Upper lobe of right lung (tissue), 1 donor: Measurements from ENCODE around the gene SNRPB2. TPM values are rescaled to one million over a fixed set of nuclear protein-coding genes. Genes with fewer than 3 reads are reported as not detected.

Experiments used
- ATAC-seq: fragments of 200-7000 bp; cut with Tn5 transposase; one replicate; pipeline ENCODE4 v1.9.1; 2020; ENCODE audit warnings: mild to moderate bottlenecking, moderate library complexity
- DNase-seq: peaks from one replicate; pipeline ENCODE4 v3.0.0-alpha.2; 2020
- H3K27ac ChIP-seq: fragments of 200-600 bp; one replicate; pipeline ENCODE4 v1.8.0; 2022
- H3K27me3 ChIP-seq: fragments of 200-600 bp; one replicate; pipeline ENCODE4 v1.8.0; 2022; ENCODE audit warnings: mild to moderate bottlenecking
- H3K36me3 ChIP-seq: fragments of 200-600 bp; one replicate; pipeline ENCODE4 v1.8.0; 2022
- H3K4me1 ChIP-seq: fragments of 200-600 bp; one replicate; pipeline ENCODE4 v1.8.0; 2022
- H3K4me3 ChIP-seq: fragments of 200-600 bp; one replicate; pipeline ENCODE4 v1.8.0; 2022; ENCODE audit warnings: mild to moderate bottlenecking
- H3K9me3 ChIP-seq: fragments of 200-600 bp; one replicate; pipeline ENCODE4 v1.8.0; 2022
- intact Hi-C: fragments of 100-400 bp; cut with DNase I; formaldehyde crosslinking; loops from one replicate; pipeline ENCODE4 v1.11.0; 2022
- total RNA-seq: library from RNA; stranded (reverse); fragmentation: NEBNext Ultra II Directional; extraction: Animal tissue kit (Norgen Biotek cat#: 25700); gene quantifications from one replicate; pipeline ENCODE4 v1.2.1, GENCODE V29; 2021
- TF ChIP-seq, protein P1 (sequence below): fragments of 200-600 bp; IDR thresholded peaks from one replicate; pipeline ENCODE4 v1.8.0; 2022; ENCODE audit warnings: antibody characterized with exemption
- donor health status: DM: no; HTN: yes; CAD: no; lungs with severe emphysema.

Gene SNRPB2
- total RNA-seq, 1 donor from 2014 or later: 39.5 TPM

GRCh38 chr20:16759181-16759563 lies 29.3 kb downstream of the SNRPB2 start:
- intact Hi-C loops: no loop called here
- no peak for DNase-seq
- Histone ChIP-seq H3K27ac (no peak overlapping the region), H3K4me1 (peaks cover 3% of the 10 kb centered on the region), H3K9me3 (no peaks in the 10 kb centered on the region), H3K4me3 (no peak overlapping the region), H3K36me3 (no peaks in the 10 kb centered on the region), H3K27me3 (no peaks in the 10 kb centered on the region)
- no peak for ATAC-seq
- TF ChIP-seq, protein P1, sequence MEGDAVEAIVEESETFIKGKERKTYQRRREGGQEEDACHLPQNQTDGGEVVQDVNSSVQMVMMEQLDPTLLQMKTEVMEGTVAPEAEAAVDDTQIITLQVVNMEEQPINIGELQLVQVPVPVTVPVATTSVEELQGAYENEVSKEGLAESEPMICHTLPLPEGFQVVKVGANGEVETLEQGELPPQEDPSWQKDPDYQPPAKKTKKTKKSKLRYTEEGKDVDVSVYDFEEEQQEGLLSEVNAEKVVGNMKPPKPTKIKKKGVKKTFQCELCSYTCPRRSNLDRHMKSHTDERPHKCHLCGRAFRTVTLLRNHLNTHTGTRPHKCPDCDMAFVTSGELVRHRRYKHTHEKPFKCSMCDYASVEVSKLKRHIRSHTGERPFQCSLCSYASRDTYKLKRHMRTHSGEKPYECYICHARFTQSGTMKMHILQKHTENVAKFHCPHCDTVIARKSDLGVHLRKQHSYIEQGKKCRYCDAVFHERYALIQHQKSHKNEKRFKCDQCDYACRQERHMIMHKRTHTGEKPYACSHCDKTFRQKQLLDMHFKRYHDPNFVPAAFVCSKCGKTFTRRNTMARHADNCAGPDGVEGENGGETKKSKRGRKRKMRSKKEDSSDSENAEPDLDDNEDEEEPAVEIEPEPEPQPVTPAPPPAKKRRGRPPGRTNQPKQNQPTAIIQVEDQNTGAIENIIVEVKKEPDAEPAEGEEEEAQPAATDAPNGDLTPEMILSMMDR: no peak

DNA sequence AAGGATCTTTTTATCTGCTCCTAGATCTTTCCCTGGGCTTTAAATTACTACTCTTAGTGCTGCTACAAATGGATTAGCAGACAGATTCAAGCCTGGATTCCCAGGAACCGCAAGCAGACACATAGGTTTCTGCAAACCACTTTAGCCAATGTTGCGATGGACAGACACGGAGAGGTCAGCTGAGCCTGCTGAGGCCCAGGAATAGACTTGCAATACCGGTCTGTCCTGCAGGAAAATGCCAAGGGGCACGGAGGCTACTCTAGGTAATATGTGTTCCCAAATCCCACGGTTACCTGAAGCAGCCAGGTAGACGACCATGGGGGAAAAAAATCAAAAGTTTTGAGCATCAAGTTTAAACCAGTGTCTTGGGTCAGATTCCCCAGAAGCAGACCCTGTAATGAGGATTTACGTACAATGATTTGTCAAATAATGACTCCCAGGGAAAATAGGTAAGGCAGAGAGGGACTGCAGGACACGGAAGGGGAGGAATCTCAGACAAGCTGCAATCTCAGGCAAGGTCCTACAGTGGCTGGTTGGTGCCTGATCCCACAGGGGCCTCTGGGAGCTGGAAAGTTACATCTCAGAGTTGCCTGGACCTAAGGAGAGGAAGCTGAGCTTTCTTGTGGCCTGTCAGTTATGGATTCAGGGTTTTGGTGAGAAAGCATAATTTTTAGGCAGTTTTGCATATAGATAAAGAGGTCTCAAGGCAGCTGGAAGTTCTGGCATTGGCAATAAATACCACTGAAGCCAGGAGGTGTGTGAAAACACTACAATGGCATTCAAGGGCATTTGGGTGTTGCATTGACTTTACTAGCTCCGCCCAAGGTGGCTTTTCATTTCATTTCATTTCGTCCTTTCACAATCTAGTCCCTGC lies 30.8 kb downstream of the SNRPB2 start:
- DNase-seq (no peak), ATAC-seq (peak; percentile 58)
- TF ChIP-seq, protein P1: no peak
- intact Hi-C loops: no loop called here
- Histone ChIP-seq H3K4me3 (no peak overlapping the region), H3K36me3 (no peaks in the 10 kb centered on the region), H3K9me3 (no peaks in the 10 kb centered on the region), H3K4me1 (peaks cover 3% of the 10 kb centered on the region), H3K27ac (no peak overlapping the region), H3K27me3 (no peaks in the 10 kb centered on the region)

GRCh38 chr20:16761305-16761829 lies 31.5 kb downstream of the SNRPB2 start:
- ATAC-seq (peak; percentile 89), DNase-seq (no peak)
- Histone ChIP-seq H3K27me3 (no peaks in the 10 kb centered on the region), H3K27ac (no peak overlapping the region), H3K36me3 (no peaks in the 10 kb centered on the region), H3K4me3 (no peak overlapping the region), H3K4me1 (peaks cover 3% of the 10 kb centered on the region), H3K9me3 (no peaks in the 10 kb centered on the region)
- TF ChIP-seq, protein P1: peak; percentile 81
- intact Hi-C loops: no loop called here

GRCh38 chr20:16764560-16764959 lies 34.7 kb downstream of the SNRPB2 start:
- Histone ChIP-seq H3K27ac (no peak overlapping the region), H3K36me3 (no peaks in the 10 kb centered on the region), H3K4me3 (no peak overlapping the region), H3K27me3 (no peaks in the 10 kb centered on the region), H3K4me1 (peaks cover 3% of the 10 kb centered on the region), H3K9me3 (no peaks in the 10 kb centered on the region)
- intact Hi-C loops: no loop called here
- ATAC-seq (no peak), DNase-seq (no peak)
- TF ChIP-seq, protein P1: no peak

- TF ChIP-seq, protein P1: no peak
- Histone ChIP-seq H3K27ac (no peak overlapping the region), H3K4me3 (no peak overlapping the region), H3K9me3 (no peaks in the 10 kb centered on the region), H3K36me3 (no peaks in the 10 kb centered on the region), H3K4me1 (no peaks in the 10 kb centered on the region), H3K27me3 (no peaks in the 10 kb centered on the region)
- intact Hi-C loops: no loop called here
- no peak for ATAC-seq
- DNase-seq: no peak
Measured at GRCh38 chr20:16771213-16771612, 41.4 kb downstream of the SNRPB2 start.
